Uterus (tissue), 2 donors: Measurements from ENCODE around the gene RCN1.

Experiments used
- POLR2A ChIP-seq, 2 donors: fragments of 450-650 bp; IDR thresholded peaks; one replicate each; pipeline ENCODE4 v1.6.1; 2016; ENCODE audit warnings: antibody characterized with exemption in 2 of 2, mild to moderate bottlenecking in 1 of 2, moderate library complexity in 1 of 2
- TF ChIP-seq, protein P1 (sequence below), 4 experiments: fragments of 200-600 bp in 2 of 4; fragments of 450-650 bp in 2 of 4; sonication (generic) in 2 of 4; IDR thresholded peaks; one replicate each; pipeline ENCODE4 v1.5.1; 2016 to 2019; ENCODE audit warnings: antibody characterized with exemption in 4 of 4, mild to moderate bottlenecking in 2 of 4, moderate library complexity in 1 of 4

DNA sequence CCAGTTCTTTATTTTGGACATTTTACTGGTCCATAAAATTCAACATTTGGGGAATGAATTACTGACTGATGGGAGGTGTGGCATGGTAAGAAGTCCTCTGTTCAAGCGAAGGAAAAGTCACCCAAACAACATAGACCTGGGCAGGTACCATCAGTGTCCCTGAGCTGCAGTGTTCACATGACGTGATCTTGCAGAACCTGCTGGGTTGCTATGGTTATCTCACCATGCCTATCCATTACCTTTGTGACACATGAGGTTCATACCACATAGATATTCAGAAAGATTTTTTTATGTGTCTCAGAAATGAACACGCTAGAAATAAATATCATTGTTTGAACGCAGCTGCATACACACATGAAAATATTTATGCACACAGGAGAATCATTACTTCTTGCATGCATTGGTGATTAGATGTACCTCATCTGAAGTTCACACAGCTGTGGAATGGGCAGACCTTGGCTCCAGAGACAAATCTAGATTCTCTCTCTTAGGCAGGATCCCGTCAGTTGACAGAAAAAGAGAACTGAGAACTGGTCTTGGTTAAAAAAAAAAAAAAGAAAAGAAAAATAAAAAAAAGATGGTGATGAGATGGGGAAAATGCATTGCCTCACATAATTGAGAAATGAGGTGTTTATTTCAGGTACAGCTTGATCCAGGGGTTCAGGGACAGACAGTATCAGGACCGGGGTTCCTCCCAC lies 21.4 kb upstream of the RCN1 start:
- TF ChIP-seq, protein P1, sequence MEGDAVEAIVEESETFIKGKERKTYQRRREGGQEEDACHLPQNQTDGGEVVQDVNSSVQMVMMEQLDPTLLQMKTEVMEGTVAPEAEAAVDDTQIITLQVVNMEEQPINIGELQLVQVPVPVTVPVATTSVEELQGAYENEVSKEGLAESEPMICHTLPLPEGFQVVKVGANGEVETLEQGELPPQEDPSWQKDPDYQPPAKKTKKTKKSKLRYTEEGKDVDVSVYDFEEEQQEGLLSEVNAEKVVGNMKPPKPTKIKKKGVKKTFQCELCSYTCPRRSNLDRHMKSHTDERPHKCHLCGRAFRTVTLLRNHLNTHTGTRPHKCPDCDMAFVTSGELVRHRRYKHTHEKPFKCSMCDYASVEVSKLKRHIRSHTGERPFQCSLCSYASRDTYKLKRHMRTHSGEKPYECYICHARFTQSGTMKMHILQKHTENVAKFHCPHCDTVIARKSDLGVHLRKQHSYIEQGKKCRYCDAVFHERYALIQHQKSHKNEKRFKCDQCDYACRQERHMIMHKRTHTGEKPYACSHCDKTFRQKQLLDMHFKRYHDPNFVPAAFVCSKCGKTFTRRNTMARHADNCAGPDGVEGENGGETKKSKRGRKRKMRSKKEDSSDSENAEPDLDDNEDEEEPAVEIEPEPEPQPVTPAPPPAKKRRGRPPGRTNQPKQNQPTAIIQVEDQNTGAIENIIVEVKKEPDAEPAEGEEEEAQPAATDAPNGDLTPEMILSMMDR (IDR thresholded peaks at IDR 0.05) = no peak
- TF ChIP-seq POLR2A (IDR thresholded peaks at IDR 0.05) = no peak
